T-helper 1 cell treated with Interleukin-12 subunit alpha and Interleukin-12 subunit beta and Interleukin-4 antibody, amounts not matched to agents 30 μg/mL and 1 μg/mL, for 36 hours (primary cell): ENCODE data around the gene SERPINA12.

Experiments
- H3K27ac Mint-ChIP-seq: one replicate; pipeline ENCODE4 v1.8.0; 2021; ENCODE audit warnings: mild to moderate bottlenecking, mixed read lengths
- H3K27me3 Mint-ChIP-seq: one replicate; pipeline ENCODE4 v1.8.0; 2021; ENCODE audit warnings: low read depth, mixed read lengths
- H3K36me3 Mint-ChIP-seq: one replicate; pipeline ENCODE4 v1.8.0; 2021; ENCODE audit warnings: low read depth, mixed read lengths
- H3K4me1 Mint-ChIP-seq: one replicate; pipeline ENCODE4 v1.8.0; 2021; ENCODE audit warnings: low read depth, mixed read lengths
- H3K4me3 Mint-ChIP-seq: one replicate; pipeline ENCODE4 v1.8.0; 2021; ENCODE audit warnings: mild to moderate bottlenecking, moderate library complexity, mixed read lengths
- H3K9me3 Mint-ChIP-seq: one replicate; pipeline ENCODE4 v1.8.0; 2021; ENCODE audit warnings: mixed read lengths

SERPINA12 gene

DNA sequence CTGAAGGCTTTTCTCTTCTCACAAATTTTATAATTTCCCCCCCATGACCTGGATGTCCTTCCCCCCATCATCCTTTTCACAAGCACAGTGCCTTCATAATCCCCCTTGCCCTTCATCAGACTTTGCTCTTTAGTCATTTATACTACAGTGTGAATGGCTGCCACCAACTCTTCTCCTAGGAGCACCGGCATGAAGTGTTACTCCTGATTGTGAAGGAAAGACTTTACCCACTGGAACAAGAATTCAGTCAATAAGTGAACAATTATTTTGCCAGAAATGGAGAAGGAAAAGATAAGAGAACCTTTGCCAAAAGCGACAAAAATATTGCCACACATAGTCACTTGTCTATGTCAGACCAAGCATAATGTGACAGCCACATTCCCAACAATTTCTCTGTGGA, 38.2 kb downstream of the SERPINA12 start:
- Mint-ChIP-seq H3K4me1 (no peaks in the 10 kb centered on the region), H3K4me3 (no peak overlapping the region), H3K9me3 (no peaks in the 10 kb centered on the region), H3K36me3 (no peaks in the 10 kb centered on the region), H3K27ac (no peak overlapping the region), H3K27me3 (no peaks in the 10 kb centered on the region)

DNA sequence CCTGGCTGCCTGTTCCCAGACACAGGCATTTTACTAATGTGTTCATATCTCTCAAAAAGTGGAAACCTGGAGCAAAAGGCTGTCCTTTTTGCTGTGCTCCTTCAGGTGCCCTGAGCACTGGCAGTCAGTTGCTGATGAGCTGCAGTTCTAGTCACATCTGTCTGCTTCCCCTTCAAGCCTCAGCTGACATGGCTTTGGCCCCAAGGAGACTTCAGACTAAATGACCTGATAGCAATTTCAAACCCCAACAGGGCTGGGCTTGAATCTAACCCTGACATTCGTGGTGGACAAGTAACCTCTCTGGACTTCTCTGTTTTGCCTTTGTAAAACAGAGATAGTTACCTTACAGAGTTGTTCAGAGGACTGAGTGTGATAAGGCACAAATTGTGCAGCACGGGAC, 39.0 kb downstream of the SERPINA12 start:
- Mint-ChIP-seq H3K27me3 (no peaks in the 10 kb centered on the region), H3K9me3 (no peaks in the 10 kb centered on the region), H3K4me3 (no peak overlapping the region), H3K4me1 (no peaks in the 10 kb centered on the region), H3K36me3 (no peaks in the 10 kb centered on the region), H3K27ac (no peak overlapping the region)

DNA sequence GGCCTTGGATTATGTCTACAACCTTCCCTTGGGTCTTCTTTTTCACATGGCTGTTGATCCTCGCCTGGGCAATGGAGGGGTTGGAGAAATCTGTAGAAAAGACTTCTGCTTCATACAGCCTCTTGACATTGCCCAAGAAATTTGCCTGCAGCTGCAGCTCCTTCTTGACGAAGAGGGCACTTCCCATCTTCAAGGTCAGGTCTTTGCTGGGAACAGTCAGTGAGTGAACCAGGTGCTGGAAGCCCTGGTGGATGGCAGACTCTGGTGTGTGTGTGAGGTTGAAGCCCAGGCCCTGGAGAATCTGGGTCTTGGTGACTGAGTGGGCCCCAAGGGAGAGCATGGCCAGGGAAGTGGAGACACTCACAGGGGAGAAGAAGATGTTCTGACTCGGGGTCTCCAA, 40.0 kb downstream of the SERPINA12 start:
- no peaks in the 10 kb centered on the region for H3K36me3 Mint-ChIP-seq
- peaks cover under 1% of the 10 kb centered on the region for H3K9me3 Mint-ChIP-seq
- no peaks in the 10 kb centered on the region for H3K27me3 Mint-ChIP-seq
- H3K27ac Mint-ChIP-seq, result no peak overlapping the region
- H3K4me1 Mint-ChIP-seq, result no peaks in the 10 kb centered on the region
- no peak overlapping the region for H3K4me3 Mint-ChIP-seq

DNA sequence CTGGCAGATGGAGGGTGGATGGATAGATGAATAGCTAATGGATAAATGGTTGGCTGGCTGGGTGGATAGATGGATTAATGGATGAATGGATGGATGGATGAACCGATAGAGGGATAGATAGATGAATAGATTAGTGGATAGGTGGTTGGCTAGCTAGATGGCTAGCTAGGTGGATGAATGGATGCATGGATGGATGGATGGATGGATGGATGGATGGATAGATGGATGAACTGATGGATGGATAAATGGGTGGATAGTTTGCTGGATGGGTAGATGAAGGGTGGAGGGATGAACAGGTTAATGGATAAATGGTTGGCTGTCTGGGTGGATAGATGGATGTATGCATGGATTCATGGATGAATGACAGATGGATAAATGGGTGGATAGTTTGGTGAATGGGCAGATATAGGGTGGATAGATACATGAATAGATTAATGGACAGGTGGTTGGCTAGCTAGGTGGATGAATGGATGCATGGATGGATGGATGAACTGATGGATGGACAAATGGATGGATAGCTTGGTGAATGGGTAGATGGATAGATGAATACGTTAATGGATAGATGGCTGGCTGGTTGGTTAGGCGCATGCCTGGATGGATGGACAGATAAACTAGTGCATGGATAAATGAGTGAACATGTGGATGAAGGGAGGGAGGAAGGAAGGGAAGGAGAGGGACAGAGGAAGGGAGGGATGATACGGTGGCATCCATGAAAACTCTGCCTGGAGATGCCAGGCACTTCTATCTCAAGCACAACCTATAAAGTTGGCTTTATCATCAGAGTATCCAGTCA, 41.3 kb downstream of the SERPINA12 start:
- no peaks in the 10 kb centered on the region for H3K4me1 Mint-ChIP-seq
- no peak overlapping the region for H3K4me3 Mint-ChIP-seq

DNA sequence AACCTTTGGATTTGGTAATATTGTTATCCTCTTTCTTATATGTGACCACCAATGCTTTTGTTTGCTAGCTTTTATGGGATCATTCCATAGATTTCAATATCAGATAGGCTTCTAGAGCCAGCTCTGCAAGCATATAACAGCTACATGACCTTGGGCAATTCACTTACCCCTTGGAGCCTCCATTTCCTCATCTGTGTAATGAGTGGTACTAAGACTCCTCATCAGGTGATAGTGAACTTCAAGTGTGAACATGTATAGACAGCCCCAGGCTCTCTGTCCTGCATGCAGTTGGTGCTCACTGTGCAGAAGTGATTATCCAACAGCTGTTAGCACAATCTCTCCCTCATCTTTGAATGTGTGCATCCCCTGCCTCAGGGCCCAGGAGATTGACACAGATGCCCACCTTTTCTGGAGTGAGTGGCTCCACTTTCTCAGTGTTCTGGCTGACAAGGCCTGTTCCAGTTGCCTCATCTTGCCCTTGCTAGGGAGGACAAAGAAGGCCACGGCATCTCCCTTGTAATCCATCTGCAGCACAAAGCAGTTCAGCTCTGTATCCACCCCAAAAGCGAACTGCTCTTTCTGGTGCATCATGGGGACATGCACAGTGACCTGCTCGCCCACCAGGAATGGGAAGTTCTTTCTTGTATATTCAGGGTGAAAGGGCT, 42.4 kb downstream of the SERPINA12 start:
- no peaks in the 10 kb centered on the region for H3K27me3 Mint-ChIP-seq
- H3K9me3 Mint-ChIP-seq, result peaks cover 3% of the 10 kb centered on the region
- H3K4me1 Mint-ChIP-seq, result no peaks in the 10 kb centered on the region
- no peak overlapping the region for H3K27ac Mint-ChIP-seq
- no peaks in the 10 kb centered on the region for H3K36me3 Mint-ChIP-seq
- H3K4me3 Mint-ChIP-seq, result no peak overlapping the region

More for the DNA sequence above, 41.3 kb downstream of the SERPINA12 start:
- Mint-ChIP-seq H3K27ac (no peak overlapping the region), H3K9me3 (peaks cover 3% of the 10 kb centered on the region), H3K36me3 (no peaks in the 10 kb centered on the region), H3K27me3 (no peaks in the 10 kb centered on the region)

- Mint-ChIP-seq H3K36me3 (no peaks in the 10 kb centered on the region), H3K27me3 (no peaks in the 10 kb centered on the region), H3K4me3 (no peak overlapping the region), H3K4me1 (no peaks in the 10 kb centered on the region), H3K9me3 (peaks cover 3% of the 10 kb centered on the region), H3K27ac (no peak overlapping the region)
These were observed 44.2 kb downstream of the SERPINA12 start for GRCh38 chr14:94465042-94465441.

- no peak overlapping the region for H3K4me3 Mint-ChIP-seq
- no peaks in the 10 kb centered on the region for H3K4me1 Mint-ChIP-seq
- peaks cover 3% of the 10 kb centered on the region for H3K9me3 Mint-ChIP-seq
- no peaks in the 10 kb centered on the region for H3K36me3 Mint-ChIP-seq
- no peaks in the 10 kb centered on the region for H3K27me3 Mint-ChIP-seq
- no peak overlapping the region for H3K27ac Mint-ChIP-seq
These were observed 45.0 kb downstream of the SERPINA12 start for GRCh38 chr14:94464290-94464689.

DNA sequence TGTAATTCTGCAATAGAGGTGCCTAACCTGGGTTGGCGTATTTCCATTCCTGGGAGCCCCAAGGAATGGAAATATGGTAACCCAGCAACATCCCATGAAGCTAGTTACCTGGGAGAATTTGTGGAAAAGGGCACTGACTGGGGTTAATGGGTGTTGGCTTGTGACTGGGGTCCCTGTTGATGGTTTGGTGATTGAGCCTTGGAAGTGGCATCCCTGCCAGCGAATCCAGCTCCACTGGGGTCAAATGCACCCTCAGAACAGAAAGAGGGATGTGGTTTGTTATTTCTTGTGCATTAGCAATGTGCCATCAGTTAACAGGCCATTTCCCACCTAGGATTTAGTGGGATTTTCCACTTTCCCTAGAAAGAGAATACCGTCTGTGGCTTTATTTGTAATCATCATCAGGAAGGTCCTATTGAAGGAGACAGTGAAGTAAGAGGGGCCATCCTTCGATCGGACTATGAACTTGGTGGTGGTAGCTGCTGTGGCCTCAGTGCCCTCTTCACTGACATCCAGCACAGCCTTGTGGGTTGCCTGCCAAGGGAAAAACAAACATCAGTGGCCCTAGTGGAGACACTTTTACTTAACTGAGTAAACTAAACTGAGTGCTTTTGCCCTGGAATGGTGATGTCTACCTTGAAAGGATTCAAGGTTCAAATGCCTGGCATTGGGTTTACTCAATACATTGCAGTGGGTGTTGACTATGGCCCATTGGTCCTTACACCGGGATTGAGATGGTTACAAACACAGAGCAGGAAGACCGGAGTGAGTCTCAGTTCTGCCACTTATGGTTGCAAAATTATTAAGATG, 46.3 kb downstream of the SERPINA12 start:
- no peak overlapping the region for H3K27ac Mint-ChIP-seq

GRCh38 chr14:94462219-94462551, 47.1 kb downstream of the SERPINA12 start:
- Mint-ChIP-seq H3K4me1 (no peaks in the 10 kb centered on the region), H3K4me3 (no peak overlapping the region), H3K27ac (no peak overlapping the region), H3K36me3 (no peaks in the 10 kb centered on the region), H3K9me3 (peaks cover 3% of the 10 kb centered on the region), H3K27me3 (no peaks in the 10 kb centered on the region)

More for the DNA sequence above, 46.3 kb downstream of the SERPINA12 start:
- no peaks in the 10 kb centered on the region for H3K4me1 Mint-ChIP-seq
- peaks cover 3% of the 10 kb centered on the region for H3K9me3 Mint-ChIP-seq
- H3K4me3 Mint-ChIP-seq, result no peak overlapping the region
- H3K36me3 Mint-ChIP-seq, result no peaks in the 10 kb centered on the region
- H3K27me3 Mint-ChIP-seq, result no peaks in the 10 kb centered on the region

DNA sequence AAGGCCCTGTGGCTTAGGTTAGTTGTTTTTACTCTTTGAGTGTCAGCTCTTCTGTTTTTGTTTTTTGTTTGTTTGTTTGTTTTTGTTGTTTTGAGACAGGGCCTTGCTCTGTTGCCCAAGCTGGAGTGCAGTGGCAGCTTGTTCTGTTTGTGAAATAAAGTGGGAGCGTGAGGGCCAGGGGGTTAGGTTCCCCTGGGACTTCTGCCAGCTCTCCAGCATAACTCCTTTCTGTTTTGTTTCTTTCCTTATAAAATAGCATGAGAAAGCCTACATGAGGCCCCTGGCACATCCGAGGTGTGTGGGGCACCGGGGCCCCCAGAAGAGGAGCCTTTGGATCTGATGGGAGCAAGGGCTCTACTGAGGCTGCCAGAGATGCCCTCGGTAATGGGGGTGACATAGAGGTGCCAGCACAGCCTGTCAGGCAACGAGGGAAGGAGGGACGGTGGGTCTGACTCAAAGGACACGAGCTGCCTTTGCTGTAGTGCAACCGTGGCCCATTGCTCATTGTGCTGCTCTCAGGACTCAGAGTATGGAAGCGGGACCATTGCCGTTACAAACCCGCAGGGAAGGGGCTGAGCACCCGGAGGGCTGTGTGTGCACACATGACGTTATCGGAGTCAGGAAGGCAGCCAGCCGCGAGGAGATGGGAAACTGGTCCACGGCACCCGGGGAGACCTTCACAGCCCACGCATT, 47.6 kb downstream of the SERPINA12 start:
- peaks cover 3% of the 10 kb centered on the region for H3K9me3 Mint-ChIP-seq
- no peaks in the 10 kb centered on the region for H3K36me3 Mint-ChIP-seq
- H3K27me3 Mint-ChIP-seq, result no peaks in the 10 kb centered on the region
- no peaks in the 10 kb centered on the region for H3K4me1 Mint-ChIP-seq
- H3K27ac Mint-ChIP-seq, result no peak overlapping the region
- no peak overlapping the region for H3K4me3 Mint-ChIP-seq

DNA sequence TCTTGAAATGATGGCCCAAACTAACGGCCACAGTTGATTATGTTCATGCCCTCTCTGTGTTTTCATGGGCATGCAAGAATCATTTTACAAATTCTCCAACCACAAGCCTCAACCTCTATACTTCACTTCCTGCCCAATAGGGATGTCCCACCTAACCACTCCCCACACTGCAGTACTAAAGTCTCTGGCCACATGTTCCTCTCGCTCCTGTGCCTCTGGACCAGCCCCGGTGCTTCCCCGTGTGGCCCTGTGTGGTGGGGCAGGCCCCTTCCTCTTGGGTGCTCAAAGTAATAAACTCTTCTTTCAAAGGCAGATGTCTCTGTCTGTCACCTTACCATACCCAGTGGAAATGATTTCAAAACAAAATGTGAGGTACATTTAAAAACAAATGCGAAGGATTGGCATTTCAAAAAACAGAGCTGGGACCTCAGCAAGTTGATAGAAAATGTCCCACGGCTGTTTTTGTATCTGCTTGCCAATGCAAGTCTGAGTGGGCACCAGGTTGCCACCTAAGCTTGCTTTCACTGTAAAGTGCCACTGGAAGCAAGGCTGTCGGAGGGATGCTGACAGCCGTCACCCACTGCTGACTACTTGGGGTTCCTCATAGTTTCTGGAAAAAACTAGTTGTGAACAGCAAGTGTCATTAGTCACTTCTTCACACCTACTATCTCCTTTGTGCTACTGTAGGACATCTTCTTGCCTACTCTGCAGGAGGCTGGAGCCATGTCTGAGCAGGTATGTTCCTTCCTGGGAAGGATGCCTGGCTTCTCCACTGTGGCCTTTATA, 48.4 kb downstream of the SERPINA12 start:
- peaks cover 3% of the 10 kb centered on the region for H3K9me3 Mint-ChIP-seq
- H3K27me3 Mint-ChIP-seq, result peaks cover 3% of the 10 kb centered on the region

DNA sequence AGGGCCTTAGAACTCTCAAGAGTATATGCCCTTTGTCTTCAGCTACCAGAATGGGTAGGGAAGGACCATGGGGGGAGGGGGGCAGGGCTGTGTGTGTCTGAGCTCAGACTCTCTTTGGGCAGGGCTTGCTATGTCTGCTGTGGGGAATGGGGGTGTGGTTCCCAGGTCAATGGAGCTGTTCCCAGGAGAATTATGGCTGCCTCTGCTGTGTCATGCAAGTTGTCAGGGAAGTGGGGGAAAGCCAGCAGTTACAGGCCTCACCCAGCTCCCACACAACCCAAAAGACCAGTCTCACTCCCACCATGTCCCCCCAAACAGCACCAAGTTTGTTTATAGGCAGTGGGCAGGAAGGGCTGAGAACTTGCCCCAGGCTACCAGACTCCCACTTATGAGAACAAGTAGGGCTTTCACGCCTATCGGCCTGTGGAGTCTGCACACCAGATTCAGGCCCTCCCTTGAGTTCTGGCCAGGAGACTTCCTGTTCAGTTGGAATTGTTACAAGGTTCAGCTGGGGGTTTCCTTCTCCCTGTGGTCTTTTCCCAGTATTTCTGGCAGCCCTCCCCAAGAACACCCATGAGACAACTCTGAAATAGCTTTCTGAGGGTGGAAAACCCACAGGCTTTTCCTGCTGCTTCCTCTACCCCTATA, 50.6 kb downstream of the SERPINA12 start:
- H3K27me3 Mint-ChIP-seq, result peaks cover 21% of the 10 kb centered on the region
- no peaks in the 10 kb centered on the region for H3K4me1 Mint-ChIP-seq
- H3K27ac Mint-ChIP-seq, result no peak overlapping the region
- H3K4me3 Mint-ChIP-seq, result no peak overlapping the region
- H3K36me3 Mint-ChIP-seq, result no peaks in the 10 kb centered on the region
- no peaks in the 10 kb centered on the region for H3K9me3 Mint-ChIP-seq

More for the DNA sequence above, 48.4 kb downstream of the SERPINA12 start:
- Mint-ChIP-seq H3K4me1 (no peaks in the 10 kb centered on the region), H3K4me3 (no peak overlapping the region), H3K36me3 (no peaks in the 10 kb centered on the region), H3K27ac (no peak overlapping the region)

DNA sequence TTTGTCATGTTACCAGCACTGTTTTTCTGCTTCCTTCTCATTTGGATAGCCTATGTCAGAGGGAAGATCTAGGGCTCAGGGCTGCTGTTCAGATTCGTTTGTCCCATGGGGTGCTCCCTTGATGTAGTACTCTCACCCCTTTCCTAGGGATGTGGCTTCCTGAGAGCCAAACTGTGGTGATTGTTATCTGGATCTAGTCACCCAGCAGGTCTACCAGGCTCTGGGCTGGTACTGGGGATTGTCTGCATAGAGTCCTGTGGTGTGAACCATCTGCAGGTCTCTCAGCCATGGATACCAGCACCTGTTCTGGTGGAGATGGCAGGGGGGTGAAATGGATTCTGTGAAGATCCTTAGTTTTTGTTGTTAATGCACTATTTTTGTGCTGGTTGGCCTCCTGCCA, 51.2 kb downstream of the SERPINA12 start:
- Mint-ChIP-seq H3K27ac (no peak overlapping the region), H3K36me3 (no peaks in the 10 kb centered on the region), H3K27me3 (peaks cover 23% of the 10 kb centered on the region), H3K4me1 (no peaks in the 10 kb centered on the region), H3K4me3 (no peak overlapping the region), H3K9me3 (no peaks in the 10 kb centered on the region)
